CD4-positive, alpha-beta T cell treated with Interleukin-15 for 4 hours (primary cell): ENCODE data around the gene MPHOSPH10.
"Not testable (repeated sequence)": the region's sequence is repeated elsewhere in the genome, so short reads cannot be mapped to it uniquely, and the experiment has no call there.

ENCODE experiments used
- DNase-seq: peaks from one replicate; pipeline ENCODE4 v3.0.0-alpha.2; 2020; ENCODE audit warnings: low spot score

Gene MPHOSPH10

GRCh38 chr2:71130152-71130904 is at the start of gene MPHOSPH10, which contains the start of gene MCEE:
MPHOSPH10 (plus strand) TSS chr2:71130634; CDS start chr2:71130666, 32 bp downstream.
MCEE (minus strand) TSS chr2:71130229; CDS start chr2:71130219, 10 bp downstream.
- DNase-seq, result peak; percentile 87

GRCh38 chr2:71082402-71083252 is 47.8 kb upstream of the MPHOSPH10 start:
- DNase-seq, result peak; percentile 18

DNA sequence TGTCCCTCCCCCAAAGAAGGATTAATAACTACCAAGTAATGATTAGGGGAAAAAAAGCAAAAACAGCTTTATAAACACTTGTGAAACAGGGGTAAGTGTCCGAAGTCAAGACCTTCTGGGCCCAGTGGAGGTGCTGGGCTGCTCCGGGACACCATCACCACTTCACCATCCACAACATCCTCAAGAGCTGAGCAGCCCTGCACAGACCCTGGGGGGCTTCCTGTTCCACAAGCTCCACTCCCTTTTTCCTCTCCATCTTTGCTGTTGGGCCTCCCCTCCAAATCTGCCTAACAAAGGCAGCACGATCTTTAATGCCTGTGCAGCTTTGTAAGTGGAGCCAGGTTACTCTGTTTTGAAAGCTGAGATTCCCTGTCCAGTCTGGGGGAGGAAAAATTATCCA is 47.1 kb upstream of the MPHOSPH10 start:
- DNase-seq, result not testable (repeated sequence)

DNA sequence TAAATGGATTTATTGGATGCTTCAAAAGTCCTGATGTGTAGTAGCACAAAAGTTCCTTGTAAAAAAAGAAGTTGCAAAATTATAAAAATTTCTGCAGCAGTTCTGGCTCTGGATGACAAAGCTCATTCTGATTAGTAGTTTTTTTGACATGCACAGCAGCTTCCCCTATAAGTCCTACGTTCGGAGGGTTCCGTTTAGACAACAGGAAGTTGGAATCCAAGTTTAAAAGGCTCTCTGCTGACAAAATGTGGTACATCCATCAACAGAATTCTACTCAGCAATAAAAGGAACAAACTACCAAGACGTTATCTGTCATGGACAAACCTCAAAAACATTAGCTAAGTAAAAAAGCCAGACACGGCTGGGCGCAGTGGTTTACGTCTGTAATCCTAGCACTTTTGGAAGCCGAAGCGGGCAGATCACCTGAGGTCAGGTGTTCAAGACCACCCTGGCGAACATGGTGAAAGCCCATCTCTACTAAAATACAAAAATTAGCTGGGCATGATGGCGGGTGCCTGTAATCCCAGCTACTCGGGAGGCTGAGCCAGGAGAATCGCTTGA is 46.6 kb upstream of the MPHOSPH10 start:
- DNase-seq, result not testable (repeated sequence)

GRCh38 chr2:71085325-71086003 is 45.0 kb upstream of the MPHOSPH10 start:
- DNase-seq, result not testable (repeated sequence)

- not testable (repeated sequence) for DNase-seq
Measured at GRCh38 chr2:71089475-71089874, 41.0 kb upstream of the MPHOSPH10 start.

DNA sequence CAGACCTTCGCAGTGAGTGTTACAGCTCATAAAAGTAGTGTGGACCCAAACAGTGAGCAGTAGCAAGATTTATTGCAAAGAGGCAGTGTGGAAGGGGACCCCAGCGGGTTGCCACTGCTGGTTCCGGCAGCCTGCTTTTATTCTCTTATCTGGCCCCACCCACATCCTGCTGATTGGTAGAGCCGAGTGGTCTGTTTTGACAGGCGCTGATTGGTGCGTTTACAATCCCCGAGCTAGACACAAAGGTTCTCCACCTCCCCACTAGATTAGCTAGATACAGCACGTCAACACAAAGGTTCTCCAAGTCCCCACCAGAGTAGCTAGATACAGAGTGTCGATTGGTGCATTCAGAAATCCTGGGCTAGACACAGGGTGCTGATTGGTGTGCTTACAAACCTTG is 38.6 kb upstream of the MPHOSPH10 start:
- DNase-seq, result not testable (repeated sequence)

DNA sequence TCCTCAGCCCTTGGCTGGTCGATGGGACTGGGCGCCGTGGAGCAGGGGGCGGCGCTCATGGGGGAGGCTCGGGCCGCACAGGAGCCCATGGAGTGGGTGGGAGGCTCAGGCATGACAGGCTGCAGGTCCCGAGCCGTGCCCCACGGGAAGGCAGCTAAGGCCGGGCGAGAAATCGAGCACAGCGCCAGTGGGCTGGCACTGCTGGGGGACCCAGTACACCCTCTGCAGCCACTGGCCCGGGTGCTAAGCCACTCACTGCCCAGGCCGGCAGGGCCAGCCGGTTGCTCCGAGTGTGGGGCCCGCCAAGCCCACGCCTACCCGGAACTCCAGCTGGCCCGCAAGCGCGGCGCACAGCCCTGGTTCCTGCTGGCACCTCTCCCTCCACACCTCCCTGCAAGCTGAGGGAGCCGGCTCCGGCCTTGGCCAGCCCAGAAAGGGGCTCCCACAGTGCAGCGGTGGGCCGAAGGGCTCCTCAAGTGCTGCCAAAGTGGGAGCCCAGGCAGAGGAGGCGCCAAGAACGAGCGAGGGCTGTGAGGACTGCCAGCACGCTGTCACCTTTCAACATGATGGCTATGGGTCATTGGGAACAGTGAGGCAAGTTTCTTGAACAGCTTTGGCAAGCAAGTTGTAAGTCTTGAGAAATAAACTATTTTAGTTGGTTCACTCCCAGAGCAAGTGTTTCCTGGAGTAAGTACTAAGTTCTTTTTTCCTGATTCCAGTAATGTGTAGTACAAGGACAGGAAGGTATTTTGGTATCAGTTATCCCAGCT is 37.8 kb upstream of the MPHOSPH10 start:
- DNase-seq, result not testable (repeated sequence)

- peak; percentile 52 for DNase-seq
Measured at GRCh38 chr2:71100195-71100964, 30.1 kb upstream of the MPHOSPH10 start.

- DNase-seq, result no peak
Measured at GRCh38 chr2:71101656-71102055, 28.8 kb upstream of the MPHOSPH10 start.

- no peak for DNase-seq
Measured at GRCh38 chr2:71102981-71103681, 27.3 kb upstream of the MPHOSPH10 start.

GRCh38 chr2:71103809-71104208 is 26.6 kb upstream of the MPHOSPH10 start:
- no peak for DNase-seq

DNA sequence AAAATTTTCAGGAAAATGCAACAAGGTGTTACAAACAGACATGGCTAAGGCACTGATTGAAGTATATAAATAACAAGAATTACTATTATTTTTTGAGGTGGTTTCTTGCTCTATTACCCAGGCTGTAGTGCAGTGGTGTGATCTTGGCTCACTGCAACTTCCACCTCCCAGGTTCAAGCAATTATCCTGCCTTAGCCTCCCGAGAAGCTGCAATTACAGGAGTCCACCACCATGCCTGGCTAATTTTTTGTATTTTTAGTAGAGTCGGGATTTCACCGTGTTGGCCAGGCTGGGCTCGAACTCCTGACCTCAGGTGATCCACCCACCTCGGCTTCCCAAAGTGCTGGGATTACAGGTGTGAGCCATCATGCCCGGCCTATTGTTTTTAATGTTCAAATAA is 24.0 kb upstream of the MPHOSPH10 start:
- DNase-seq, result not testable (repeated sequence)

DNA sequence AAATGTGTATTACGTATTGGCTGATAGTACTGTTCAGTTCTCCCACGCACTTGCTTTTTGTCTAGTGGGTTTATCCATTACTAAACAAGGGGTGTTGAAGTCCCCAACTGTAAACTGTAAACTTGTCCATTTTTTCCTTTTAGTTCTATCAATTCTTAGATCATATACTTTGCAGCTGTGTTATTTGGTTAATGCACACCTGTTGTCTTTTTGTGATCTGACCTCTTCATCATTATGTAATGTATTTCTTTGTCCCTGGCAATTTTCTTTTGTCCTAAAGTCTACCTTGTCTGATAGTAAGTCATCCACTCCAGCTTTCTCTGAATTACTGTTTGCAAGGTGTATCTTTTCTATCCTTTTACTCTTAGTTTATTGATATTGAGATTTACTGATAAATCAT is 22.3 kb upstream of the MPHOSPH10 start:
- DNase-seq, result no peak

DNA sequence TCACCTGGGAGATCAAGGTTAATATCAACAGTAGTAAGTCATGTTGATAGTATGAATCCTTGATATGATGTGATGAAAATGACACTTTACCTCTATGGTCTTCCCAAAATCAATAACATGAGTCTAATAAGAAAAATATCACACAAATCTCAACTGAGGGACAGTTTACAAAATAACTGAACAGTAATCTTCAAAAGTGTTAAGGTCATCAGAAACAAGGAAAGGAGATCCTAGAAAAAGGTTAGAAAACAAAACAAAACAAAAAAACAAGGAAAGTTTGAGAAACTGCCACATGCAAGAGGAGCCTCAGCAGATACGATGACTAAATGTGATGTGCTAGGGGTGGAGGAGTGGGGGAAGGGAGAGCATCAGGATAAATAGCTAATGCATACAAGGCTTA is 16.6 kb upstream of the MPHOSPH10 start:
- no peak for DNase-seq

DNA sequence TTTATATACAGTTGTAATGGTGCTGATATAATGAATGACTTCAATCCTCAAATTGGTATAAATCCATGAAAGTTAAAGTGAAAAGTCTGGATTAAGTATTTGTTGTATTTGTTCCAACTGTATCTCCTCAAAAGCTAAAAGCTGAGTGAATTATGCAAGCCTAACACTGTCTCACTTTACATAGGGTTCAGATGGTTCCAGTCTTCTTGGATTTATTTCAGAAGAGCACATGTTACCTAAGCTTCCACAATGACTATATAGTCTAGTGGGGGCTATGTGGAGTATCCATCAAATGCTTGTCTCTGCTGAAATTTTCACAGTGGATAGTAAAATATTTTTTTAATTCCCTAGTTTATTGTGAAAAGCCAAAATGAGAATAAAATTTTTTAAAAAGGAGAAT is 13.4 kb upstream of the MPHOSPH10 start:
- no peak for DNase-seq

DNA sequence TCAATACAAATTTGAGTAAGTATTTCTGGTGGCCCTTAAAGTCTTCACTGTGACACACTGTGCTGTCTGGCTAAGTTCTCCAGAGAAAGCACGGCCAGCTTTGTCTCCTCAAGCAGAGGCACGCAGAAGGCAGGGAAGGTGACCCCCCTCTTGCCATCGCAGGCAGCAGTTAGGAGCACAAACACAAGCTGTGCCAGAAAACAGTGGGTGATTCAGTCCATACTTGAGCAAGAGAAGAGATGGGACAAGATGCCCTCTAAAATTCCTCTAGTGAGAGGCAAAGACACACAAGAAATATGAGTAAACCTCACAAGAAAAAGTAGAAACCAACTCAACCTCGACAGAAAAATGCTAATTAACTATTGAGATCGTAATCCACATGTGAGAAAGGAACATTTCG is 10.2 kb upstream of the MPHOSPH10 start:
- DNase-seq, result no peak

GRCh38 chr2:71121479-71121878 is 9.0 kb upstream of the MPHOSPH10 start:
- no peak for DNase-seq

GRCh38 chr2:71122387-71123298 is 7.8 kb upstream of the MPHOSPH10 start:
- no peak for DNase-seq
